ENCODE results near the gene NAALADL1.
"Not testable (repeated sequence)": the region's sequence is repeated elsewhere in the genome, so short reads cannot be mapped to it uniquely, and the experiment has no call there.

The NAALADL1 gene

DNA sequence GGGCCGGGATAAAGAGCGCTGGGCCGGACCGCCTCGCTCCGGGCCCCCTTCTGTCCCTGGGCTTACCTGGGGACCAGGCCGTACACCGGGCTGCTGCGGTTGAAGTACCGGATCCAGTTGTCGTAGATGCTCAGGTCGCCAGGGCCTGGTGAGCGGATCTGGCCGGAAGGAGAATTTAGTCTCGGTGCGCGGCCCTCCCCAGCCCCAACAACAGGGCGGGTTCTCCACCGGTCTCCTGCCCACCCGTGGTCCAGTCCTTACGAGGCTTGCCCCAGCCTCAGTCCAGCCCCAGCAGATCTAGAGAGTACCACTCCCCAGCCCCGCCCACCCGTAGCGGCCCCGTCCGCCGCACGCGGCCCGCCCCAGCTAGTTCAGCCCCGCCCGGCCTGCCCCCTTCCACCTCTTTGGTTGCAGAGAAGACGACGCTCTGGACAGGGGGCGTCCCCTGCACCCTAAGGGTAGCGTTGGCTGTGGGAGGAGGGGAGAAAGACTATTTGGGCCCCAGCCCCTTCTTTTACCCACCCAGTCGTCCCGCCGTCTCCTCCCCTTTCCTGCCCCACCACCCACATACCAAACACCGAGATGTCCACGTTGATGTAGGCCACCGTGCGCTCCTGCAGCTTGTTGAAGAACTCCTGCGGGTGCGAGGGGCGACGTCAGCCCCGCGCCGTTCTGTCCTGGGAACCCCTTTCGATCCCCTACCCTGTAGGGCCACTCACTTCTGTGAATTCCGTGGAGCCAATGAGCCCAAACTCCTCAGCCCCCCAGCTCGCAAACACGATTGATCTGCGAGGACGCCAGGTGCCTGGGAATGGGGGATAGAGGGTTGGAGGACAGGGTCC lies 10.6 kb downstream of the NAALADL1 start:
- no peak for DNase-seq

DNA sequence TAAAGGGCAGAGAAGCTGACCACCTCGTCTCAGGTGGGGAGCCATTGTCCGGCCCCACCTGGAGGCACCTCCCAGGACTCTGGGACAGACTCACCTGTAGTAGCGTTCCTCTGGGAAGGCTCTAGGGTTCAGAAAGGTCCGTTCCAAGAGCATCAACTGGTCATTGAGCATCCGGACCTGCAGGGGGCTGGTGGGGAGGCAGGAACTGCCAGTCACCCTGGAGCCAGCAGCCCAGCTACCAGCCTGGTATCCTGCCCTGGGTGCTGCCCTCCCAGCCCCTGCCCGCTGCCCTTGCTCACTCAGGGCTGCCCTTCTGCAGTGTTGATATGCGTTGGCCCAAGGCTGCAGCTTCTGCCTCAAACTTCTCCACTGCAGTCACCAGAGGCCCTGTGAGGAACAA lies 12.6 kb downstream of the NAALADL1 start:
- no peak for DNase-seq

DNA sequence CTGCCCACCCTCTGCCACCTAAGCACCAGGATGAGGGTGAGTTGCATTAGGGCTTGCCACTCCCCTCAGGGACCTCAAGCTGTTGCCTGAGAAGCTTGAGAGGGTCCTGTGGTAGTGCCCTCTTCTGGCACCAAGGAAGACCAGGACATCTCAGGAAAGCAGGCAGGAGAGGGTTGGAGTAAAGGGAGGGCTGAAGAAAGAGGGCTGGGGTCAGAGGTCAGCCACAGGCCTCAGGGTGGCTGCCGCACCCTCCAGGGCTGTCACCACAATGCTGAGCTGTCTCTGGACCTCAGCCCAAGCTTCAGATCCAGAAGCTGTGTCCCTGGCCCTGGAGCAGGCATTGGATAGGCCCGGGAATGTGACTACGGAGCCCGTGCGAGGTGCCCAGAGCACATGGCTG lies 13.3 kb downstream of the NAALADL1 start:
- DNase-seq: no peak

DNA sequence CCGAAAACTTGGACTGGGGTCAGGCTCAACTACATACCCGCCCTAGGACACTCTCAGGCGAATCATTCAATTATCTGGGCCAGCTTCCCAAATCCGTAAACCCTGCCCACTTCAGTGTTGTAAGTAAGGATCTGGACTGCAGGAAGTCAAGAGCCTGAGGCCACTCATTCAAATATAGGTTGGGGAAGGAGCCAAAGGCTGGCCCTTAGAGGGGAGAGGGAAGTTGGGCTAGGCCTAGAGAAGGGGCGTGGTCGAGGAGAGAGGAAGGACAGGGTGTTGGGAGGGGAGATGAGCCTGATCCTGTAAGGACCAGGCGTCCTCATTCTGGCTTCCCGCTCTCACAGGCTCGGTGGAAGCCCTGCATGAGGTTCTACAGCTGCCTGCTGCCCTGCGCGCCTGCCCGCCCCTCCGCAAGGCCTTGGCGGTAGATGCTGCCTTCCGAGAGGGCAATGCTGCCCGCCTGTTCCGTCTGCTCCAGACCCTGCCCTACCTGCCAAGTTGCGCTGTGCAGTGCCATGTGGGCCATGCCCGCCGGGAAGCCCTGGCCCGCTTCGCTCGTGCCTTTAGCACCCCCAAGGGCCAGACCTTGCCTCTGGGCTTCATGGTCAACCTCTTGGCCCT lies 14.4 kb downstream of the NAALADL1 start:
- no peak for DNase-seq

DNA sequence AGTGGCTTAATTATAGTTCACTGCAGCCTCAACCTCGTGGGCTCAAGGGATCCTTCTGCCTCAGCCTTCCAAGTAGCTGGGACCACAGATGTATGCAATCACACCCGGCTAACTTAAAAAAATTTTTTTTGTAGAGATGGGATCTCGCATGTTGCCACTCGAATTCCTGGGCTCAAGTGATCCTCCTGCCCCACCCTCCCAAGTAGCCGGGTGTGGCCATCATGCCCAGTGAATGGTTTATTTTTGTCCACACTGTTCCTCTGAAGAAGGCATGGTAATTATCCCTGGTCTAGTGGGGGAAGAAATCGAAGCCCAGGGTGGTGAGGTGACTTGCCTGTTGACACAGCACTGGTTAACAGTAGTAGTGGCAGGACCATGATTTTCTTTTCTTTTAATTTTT lies 15.5 kb downstream of the NAALADL1 start:
- DNase-seq: no peak

DNA sequence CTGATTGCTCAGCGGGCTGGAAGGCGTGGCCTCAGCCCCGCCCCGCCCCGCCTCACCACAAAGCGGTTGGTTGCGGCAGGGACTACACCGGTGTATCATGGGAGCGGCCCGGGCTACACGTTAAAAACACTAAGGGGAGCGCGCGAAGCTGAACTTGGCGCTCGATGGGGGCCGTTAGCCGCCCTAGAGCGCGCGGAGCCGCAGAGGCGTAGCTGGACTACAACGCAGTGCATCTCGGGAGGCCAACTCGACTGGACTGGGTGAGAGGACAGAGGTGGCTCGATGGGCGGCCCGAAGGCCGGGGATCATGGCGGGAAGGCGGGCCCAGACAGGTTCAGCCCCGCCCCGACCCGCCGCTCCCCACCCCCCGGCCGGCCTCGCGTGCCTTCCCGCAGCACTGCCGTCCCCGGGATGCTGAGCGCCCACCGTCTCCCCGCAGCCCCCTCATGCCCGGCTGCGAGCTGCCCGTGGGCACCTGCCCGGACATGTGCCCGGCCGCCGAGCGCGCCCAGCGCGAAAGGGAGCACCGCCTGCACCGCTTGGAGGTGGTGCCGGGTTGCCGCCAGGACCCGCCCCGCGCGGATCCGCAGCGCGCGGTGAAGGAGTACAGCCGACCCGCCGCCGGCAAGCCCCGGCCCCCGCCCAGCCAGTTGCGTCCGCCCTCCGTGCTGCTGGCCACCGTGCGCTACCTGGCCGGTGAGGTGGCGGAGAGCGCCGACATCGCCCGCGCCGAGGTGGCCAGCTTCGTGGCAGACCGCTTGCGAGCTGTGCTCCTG lies 17.3 kb downstream of the NAALADL1 start, which contains the start of gene SAC3D1:
Gene SAC3D1, plus strand, starts transcription at position 364 of the 776 bp plus-strand sequence. Its CDS starts 83 bp downstream, at position 447.
- DNase-seq: peak; percentile 95

DNA sequence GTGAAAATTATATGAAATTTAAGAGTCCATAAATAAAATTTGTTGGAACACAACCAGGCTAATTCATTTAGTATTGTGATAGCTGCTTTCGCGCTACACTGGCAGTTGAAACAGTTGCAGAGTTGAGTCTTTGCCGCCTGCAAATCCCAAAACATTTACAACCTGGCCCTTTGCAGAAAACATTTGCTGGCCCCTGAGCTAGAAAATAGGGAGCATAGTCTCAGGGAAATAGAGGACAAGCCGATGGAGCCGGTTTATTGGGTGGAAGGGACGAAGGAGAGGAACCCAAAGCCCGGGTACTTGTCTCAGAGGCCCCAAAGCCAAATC lies 17.9 kb downstream of the NAALADL1 start:
- DNase-seq: no peak

DNA sequence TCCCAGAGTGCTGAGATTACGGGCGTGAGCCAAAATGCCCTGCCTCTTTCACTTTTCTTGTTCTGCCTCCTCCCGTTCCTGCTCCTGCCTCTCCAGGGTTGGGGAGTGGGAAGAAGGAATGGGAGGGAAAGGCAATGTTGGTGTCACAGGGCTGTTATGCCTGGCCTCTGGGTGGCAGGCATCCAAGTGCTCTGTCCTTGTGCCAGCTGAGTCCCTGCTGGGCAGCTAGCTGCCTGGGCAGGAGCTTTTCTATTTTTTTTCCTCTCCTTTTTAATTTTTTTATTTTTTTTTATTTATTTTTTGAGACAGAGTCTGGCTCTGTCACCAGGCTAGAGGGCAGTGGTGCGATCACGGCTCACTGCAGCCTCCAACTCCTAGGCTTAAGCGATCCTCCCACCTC lies 21.4 kb downstream of the NAALADL1 start:
- DNase-seq: no peak

DNA sequence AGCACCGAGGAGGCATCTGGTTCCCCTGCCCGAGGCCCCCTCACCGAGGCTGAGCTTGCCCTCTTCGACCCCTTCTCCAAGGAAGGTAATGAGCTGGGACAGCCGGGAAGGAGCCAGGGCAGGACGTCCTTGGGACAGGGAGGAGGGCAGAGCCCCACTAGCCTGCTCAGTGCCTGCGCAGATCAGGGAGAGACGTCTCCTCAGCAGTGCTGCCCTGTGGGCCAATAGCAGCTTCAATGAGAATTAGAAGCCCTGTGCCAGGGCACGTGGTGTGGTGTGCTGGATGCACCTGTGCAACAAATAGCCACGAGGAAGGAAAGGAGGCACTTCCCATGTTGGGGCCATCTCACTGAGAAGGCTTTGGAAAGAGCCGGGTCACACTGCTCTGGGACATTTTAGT lies 22.8 kb downstream of the NAALADL1 start:
- no peak for DNase-seq

DNA sequence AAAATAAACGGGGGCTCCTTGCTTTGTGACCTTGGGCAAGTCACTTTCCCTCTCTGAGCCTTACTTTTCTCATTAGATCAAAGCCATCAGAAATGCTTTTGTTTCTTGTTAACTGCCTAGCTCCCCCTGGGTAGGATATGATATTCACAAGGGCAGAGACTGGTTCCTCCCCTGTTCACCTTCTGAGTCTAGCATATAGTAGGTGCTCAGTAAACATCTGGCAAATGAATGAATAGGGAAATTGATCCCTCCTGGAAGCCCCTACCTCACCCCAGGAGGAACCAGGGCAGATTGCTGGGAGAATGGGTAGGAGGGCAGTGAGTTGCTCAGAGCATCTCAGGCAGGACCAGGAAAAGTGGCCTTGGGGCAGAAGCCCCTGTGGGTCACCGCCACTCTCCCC lies 23.9 kb downstream of the NAALADL1 start:
- DNase-seq: no peak

DNA sequence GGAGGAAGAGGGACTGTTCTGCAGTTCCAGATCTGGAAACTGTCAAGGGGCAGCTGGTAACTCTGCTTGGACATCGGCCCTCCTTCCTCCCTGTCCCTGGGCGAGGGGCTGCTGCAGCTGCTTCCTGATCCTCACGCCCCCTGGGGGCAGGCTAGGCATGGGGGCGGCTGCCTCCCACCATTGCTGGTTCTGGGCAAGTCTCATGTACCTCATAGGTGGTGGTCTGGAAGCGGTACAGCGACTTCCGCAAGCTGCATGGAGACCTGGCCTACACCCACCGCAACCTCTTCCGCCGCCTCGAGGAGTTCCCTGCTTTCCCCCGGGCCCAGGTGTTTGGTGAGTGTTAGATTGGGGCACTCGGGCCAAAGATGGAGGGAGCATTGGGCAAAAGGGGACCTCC lies 26.1 kb downstream of the NAALADL1 start:
- DNase-seq: no peak

DNA sequence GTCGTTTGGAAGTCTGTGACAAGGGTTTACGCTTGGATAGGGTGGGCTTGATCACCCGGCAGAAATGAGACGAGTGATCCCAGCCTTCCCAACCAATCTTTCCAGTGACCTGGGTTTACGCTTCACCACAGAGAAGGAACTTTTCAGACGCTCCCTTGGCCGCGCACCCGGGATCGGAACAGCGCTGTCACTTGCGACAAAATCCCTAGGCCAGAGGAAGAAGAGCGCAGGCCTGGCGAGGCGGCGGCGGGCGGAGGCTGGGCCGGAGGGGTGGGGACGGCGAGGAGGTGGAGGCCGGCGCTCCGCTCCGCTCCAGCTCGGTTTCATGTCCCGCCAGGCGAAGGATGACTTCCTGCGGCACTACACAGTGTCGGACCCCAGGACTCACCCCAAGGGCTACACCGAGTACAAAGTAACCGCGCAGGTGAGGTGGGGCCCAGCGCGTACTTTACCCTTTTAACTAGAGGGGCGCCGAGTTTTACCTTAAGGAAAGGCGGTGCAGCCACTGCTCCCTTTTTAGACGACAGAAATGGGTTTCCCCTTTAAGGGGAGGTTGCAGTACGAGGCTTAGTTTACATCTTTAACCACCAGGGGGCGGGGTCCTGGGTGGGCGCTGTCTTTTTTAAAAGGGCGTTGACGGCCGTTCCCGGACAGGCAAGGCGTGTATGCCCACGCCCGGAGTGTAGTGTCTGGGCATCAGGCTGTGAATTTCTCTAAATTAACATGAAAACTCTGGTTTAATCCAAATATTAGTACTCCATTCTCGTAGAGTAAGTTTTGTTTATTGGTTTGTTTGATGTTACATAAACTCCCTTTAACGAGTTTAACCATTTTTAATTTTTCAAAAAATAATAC lies 30.9 kb downstream of the NAALADL1 start, which contains the start of gene SNX15:
Gene SNX15, plus strand, starts transcription at position 227 of the 855 bp plus-strand sequence. Its CDS starts 99 bp downstream, at position 326.
- DNase-seq: peak; percentile 97

DNA sequence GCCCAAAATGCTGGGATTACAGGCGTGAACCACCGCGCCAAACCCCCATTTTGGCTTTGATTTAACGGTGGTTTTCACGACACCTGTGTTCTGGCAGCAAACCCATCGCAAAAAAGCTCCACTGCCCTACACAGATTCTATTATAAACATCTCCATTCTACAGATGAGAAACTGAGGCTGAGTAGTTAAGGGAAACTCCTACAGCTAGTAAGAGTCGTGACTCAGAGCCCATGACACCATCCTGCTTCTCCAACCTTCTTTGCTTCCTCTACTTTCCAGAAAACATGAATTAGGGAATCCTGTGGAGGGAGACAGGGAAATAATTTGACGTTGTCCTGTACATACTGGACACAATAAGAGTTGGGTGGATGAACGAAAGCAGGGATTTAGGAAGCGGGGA lies 31.5 kb downstream of the NAALADL1 start:
- DNase-seq: no peak

DNA sequence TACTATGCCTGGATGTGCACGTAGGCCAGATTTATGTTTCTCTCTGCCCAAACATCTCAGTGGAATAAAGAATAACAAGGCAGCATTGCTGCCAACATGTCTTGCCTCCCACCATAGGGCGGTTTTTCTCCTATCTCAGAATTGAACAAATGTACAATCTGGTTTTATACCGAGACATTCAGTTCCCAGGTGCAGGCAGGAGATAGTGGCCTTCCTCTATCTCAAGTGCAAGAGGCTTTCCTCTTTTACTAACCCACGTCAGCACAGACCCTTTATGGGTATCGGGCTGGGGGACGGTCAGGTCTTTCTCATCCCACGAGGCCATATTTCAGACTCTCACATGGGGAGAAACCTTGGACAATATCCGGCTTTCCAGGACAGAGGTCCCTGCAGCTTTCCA lies 34.9 kb downstream of the NAALADL1 start:
- not testable (repeated sequence) for DNase-seq

DNA sequence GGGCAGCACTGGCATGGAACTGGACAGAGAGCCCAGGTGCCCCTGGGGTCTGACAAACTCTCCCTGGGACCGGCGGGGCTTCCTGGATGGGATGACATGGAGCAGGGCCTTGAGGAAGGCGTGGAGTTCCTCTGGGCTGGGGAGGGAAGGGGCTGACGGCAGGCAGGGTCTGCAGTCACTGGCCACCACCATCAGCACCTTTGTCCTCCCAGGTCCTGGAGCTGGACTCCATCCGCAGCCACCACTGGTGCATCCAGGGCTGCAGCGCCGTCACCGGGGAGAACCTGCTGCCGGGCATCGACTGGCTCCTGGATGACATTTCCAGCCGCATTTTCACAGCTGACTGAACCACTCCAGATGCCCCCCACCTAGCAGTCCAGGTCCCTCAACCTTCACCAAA lies 36.8 kb downstream of the NAALADL1 start:
- DNase-seq: no peak

DNA sequence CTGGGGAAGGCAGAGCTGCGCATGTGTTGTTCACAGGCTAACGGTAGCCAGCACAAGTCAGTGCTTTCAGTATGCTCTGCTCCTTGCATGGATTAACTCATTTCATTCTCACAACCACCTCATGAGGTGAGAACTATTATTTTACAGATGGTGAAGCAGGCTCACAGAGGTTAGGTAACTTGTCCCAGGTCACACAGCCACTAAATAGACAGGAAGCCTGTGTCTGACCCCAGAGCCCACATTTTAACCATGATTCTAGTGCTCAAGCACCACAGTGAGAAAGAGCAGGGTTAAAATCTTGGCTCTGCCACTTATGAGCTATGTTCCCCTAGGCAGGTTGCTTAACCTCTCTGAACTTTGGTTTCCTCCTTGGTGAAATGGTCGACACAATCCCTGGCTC lies 37.4 kb downstream of the NAALADL1 start:
- DNase-seq: no peak

DNA sequence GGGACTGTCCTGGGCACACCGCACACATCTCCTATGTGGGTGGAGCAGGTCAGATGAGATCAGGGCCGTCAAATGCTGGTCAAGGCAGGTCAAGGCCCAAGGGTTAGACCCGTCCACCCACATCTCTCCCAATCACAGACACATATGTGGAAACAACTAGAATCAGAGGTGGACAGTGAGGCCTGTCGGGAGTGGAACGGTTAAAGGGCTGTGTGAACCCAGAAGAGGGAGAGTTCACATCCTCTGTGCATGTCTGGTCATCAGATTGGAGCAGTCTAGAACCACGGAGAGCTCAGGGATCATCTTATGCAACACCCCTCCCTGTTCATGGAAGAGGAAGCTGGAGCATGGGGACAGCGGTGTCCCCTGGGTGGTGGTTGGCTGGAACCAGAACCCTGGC lies 38.5 kb downstream of the NAALADL1 start:
- no peak for DNase-seq

DNA sequence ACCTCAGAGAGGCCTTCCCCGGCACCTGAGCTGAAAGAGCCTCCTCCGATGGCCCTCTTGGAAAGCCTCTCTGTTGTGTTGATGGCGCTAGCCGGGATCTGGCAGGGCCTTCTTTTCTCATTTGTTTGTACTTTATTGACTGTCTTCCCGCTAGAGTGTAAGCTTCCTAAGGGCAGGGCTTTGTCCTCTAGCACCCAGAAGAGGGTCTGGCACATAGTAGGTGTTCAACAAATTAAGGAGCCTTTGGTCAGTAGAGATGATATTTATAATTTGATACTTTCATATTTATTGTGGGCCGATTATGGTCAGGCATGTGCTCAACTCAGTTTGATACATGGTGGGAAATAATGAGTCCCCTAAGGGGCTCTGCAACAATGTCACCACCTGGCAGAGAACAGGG lies 40.4 kb downstream of the NAALADL1 start:
- DNase-seq: no peak

DNA sequence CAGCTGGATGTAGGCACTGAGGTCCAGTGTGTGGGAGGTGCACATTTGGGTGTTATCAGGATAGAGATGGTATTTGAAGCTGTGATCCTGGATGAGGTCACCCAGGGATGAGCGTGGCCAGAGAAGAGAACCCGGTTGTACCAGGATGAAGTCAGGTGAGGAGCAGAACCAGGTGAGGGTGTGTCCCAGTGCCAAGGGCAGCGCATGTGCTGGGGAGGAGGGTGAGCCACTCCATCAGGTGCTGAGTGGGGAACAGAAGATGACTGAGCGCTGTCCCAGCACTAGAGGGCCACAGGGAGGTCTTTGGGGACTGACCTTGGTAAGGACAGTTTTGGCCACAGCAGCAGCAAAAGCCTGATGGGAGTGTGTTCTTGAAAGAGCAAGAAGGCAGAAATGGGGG lies 41.6 kb downstream of the NAALADL1 start:
- no peak for DNase-seq

DNA sequence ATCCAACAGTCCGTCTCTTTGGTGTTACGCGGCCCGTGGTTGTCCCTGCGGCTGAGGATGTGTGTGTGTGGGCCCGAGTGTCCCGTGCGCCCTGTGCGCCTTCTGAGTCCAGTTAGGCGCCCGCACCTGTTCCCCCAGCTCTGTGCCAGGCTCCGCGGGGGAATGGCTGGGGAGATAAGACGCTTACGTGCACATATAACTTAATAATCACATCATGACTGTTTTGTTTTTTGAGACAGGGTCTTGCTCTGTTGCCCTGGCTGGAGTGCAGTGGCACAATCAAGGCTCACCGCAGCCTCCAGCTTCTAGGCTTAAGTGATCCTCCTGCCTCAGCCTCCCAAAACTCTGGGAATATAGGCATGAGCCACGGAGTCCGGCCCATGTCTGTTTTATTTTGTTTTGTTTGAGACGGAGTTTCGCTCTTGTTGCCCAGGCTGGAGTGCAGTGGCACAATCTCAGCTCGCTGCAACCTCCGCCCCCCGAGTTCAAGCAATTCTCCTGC lies 43.6 kb downstream of the NAALADL1 start:
- DNase-seq: no peak

DNA sequence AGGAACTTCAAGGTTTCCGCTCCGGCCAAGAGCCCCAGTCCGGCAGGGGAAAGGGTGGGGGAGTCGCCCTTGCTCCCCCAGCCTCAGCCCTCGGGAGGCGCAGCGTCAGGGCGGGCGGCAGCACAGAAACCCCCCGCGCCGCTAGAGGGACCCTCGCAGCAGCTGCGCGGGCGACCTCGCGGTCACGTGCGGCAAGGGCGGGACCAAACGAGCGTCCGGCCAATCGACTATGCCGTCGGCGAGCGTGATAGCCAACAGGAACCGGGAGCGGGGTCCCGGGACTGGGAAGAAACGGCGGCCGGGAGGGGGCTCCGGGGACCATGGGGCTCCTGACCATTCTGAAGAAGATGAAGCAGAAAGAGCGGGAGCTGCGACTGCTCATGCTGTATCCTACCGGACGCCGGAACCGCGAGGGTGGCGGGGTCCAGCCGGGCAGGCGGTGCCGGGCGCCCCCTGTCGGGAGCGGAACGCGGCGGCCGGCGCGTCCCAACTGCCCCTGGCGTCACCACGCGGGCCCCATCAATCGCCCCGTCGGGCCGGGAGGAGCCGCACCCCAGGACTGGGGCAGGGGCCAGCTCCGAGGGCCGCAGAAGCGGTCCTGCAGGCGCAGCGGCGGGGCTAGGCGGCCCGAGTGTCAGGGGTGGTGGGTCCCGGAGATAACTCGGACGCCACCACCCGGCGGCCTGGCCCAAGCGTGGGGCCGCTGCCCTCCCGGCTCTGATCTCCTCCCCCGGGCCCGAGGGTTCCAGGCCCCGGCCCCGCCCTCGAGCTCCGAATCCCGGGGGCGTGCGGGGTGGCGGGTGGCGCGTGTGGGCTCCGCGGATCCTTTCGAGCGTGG lies 44.2 kb downstream of the NAALADL1 start, which contains the start of gene ARL2:
Gene ARL2, plus strand, starts transcription at position 273 of the 838 bp plus-strand sequence. Its CDS starts 48 bp downstream, at position 321.
- DNase-seq: peak; percentile 90

Measured in fibroblast of skin of back (primary cell).